Neural progenitor cell (in vitro differentiated cells): ENCODE measurements around the gene COPRS. TPM values are rescaled to one million over a fixed set of nuclear protein-coding genes. Genes with fewer than 3 reads are reported as not detected.

Experiments used
- DNase-seq: peaks from one replicate; pipeline ENCODE4 v3.0.0-alpha.2; 2016; ENCODE audit warnings: low spot score
- H2AFZ ChIP-seq: fragments of 200-600 bp; sonication (generic); replicated peaks from 2 replicates; pipeline ENCODE4 v1.6.1; 2016; ENCODE audit warnings: antibody characterized with exemption
- H3F3A ChIP-seq: fragments of 200-600 bp; sonication (generic); 2 replicates; pipeline ENCODE4 v1.6.1; 2016; ENCODE audit warnings: antibody characterized with exemption, low read depth
- H3K27ac ChIP-seq: fragments of 200-600 bp; sonication (generic); 2 replicates; pipeline ENCODE4 v1.5.1; 2016; ENCODE audit warnings: mild to moderate bottlenecking
- H3K27me3 ChIP-seq: fragments of 200-600 bp; sonication (generic); 2 replicates; pipeline ENCODE4 v1.6.1; 2016; ENCODE audit warnings: mild to moderate bottlenecking, moderate library complexity
- H3K36me3 ChIP-seq: fragments of 200-600 bp; sonication (generic); 2 replicates; pipeline ENCODE4 v1.5.1; 2016
- H3K4me1 ChIP-seq: fragments of 200-600 bp; sonication (generic); 2 replicates; pipeline ENCODE4 v1.6.1; 2016; ENCODE audit warnings: mixed run types
- H3K4me2 ChIP-seq: fragments of 200-600 bp; sonication (generic); 2 replicates; pipeline ENCODE4 v1.6.1; 2016
- H3K4me3 ChIP-seq: fragments of 200-600 bp; sonication (generic); 2 replicates; pipeline ENCODE4 v1.5.1; 2016
- H3K79me2 ChIP-seq: fragments of 200-600 bp; sonication (generic); 2 replicates; pipeline ENCODE4 v1.6.1; 2016; ENCODE audit warnings: low read depth
- H3K9ac ChIP-seq: fragments of 200-600 bp; sonication (generic); 2 replicates; pipeline ENCODE4 v1.6.1; 2016
- H3K9me3 ChIP-seq: fragments of 200-600 bp; sonication (generic); 2 replicates; pipeline ENCODE4 v1.5.1; 2016; ENCODE audit warnings: low read depth
- H4K20me1 ChIP-seq: fragments of 200-600 bp; sonication (generic); 2 replicates; pipeline ENCODE4 v1.6.1; 2016; ENCODE audit warnings: low read depth
- H3K27ac Mint-ChIP-seq: 3 replicates; pipeline ENCODE4 v1.8.0; 2021; ENCODE audit warnings: mixed read lengths
- H3K27me3 Mint-ChIP-seq: 2 replicates; pipeline ENCODE4 v1.8.0; 2022; ENCODE audit warnings: low read depth, mild to moderate bottlenecking, inconsistent platforms, moderate library complexity, mixed read lengths; ENCODE audit not compliant: insufficient read depth
- H3K36me3 Mint-ChIP-seq: 3 replicates; pipeline ENCODE4 v1.8.0; 2021; ENCODE audit warnings: mixed read lengths
- H3K4me1 Mint-ChIP-seq: 3 replicates; pipeline ENCODE4 v1.8.0; 2021; ENCODE audit warnings: mixed read lengths
- H3K4me3 Mint-ChIP-seq: 3 replicates; pipeline ENCODE4 v1.8.0; 2021; ENCODE audit warnings: mild to moderate bottlenecking, moderate library complexity, mixed read lengths
- H3K9me3 Mint-ChIP-seq: 3 replicates; pipeline ENCODE4 v1.8.0; 2020; ENCODE audit warnings: mixed read lengths
- CTCF ChIP-seq: fragments of 200-600 bp; sonication (generic); IDR thresholded peaks from 2 replicates; pipeline ENCODE4 v1.5.1; 2017; ENCODE audit warnings: antibody characterized with exemption, mild to moderate bottlenecking
- EZH2 ChIP-seq: fragments of 200-600 bp; sonication (generic); IDR thresholded peaks from 2 replicates; pipeline ENCODE4 v1.6.1; 2017; ENCODE audit warnings: antibody characterized with exemption, mild to moderate bottlenecking, moderate library complexity
- EZH2phosphoT487 ChIP-seq: fragments of 200-600 bp; sonication (generic); IDR thresholded peaks from 2 replicates; pipeline ENCODE4 v1.6.1; 2017; ENCODE audit warnings: antibody characterized with exemption
- total RNA-seq: library from RNA; depleted of rRNA; stranded (reverse); fragments of >200 nt; gene quantifications from 2 replicates; pipeline ENCODE4 v1.2.3, GENCODE V29; 2015; ENCODE audit warnings: low replicate concordance

COPRS gene
- total RNA-seq, 1 donor from 2014 or later, result 37.9 TPM

GRCh38 chr17:31842195-31843069 lies 16.6 kb downstream of the COPRS start:
- Mint-ChIP-seq H3K9me3 (no peaks in the 10 kb centered on the region), H3K27me3 (peaks cover 4% of the 10 kb centered on the region), H3K36me3 (no peaks in the 10 kb centered on the region), H3K4me1 (no peaks in the 10 kb centered on the region), H3K27ac (no peak overlapping the region), H3K4me3 (no peak overlapping the region)
- peak; percentile 88 for DNase-seq
- H3K4me1 ChIP-seq, result no peaks in the 10 kb centered on the region
- no peak overlapping the region for H3K27ac ChIP-seq
- H3K36me3 ChIP-seq, result no peaks in the 10 kb centered on the region
- H3K9me3 ChIP-seq, result no peaks in the 10 kb centered on the region
- H3K79me2 ChIP-seq, result no peaks in the 10 kb centered on the region
- no peaks in the 10 kb centered on the region for H3F3A ChIP-seq
- H3K27me3 ChIP-seq, result peaks cover 25% of the 10 kb centered on the region
- H3K4me2 ChIP-seq, result peak overlapping the region; percentile 50
- no peak overlapping the region for H3K9ac ChIP-seq
- H3K4me3 ChIP-seq, result no peak overlapping the region
- H2AFZ ChIP-seq, result peak overlapping the region; percentile 51
- no peaks in the 10 kb centered on the region for H4K20me1 ChIP-seq
- peak; percentile 93 for TF ChIP-seq CTCF
- peak; percentile 41 for TF ChIP-seq EZH2
- no peak for TF ChIP-seq EZH2phosphoT487

GRCh38 chr17:31841850-31842194 lies 17.2 kb downstream of the COPRS start:
- H3K27me3 Mint-ChIP-seq, result peaks cover 4% of the 10 kb centered on the region
- Histone ChIP-seq H3K4me3 (no peak overlapping the region), H2AFZ (no peak overlapping the region), H3K9ac (no peak overlapping the region), H3F3A (no peaks in the 10 kb centered on the region), H3K27me3 (peaks cover 25% of the 10 kb centered on the region), H3K4me1 (no peaks in the 10 kb centered on the region), H4K20me1 (no peaks in the 10 kb centered on the region), H3K79me2 (no peaks in the 10 kb centered on the region), H3K36me3 (no peaks in the 10 kb centered on the region), H3K4me2 (no peak overlapping the region), H3K27ac (no peak overlapping the region), H3K9me3 (no peaks in the 10 kb centered on the region)
- H3K36me3 Mint-ChIP-seq, result no peaks in the 10 kb centered on the region
- DNase-seq, result no peak
- no peaks in the 10 kb centered on the region for H3K4me1 Mint-ChIP-seq
- H3K4me3 Mint-ChIP-seq, result no peak overlapping the region
- TF ChIP-seq EZH2 (no peak), CTCF (no peak), EZH2phosphoT487 (no peak)
- no peak overlapping the region for H3K27ac Mint-ChIP-seq
- H3K9me3 Mint-ChIP-seq, result no peaks in the 10 kb centered on the region

GRCh38 chr17:31838636-31839225 lies 20.3 kb downstream of the COPRS start:
- Histone ChIP-seq H2AFZ (no peak overlapping the region), H3K4me2 (no peak overlapping the region), H3K9ac (no peak overlapping the region), H3K4me3 (no peak overlapping the region), H3F3A (no peaks in the 10 kb centered on the region), H3K27me3 (peaks cover 25% of the 10 kb centered on the region), H3K27ac (no peak overlapping the region), H3K79me2 (no peaks in the 10 kb centered on the region), H3K36me3 (no peaks in the 10 kb centered on the region), H4K20me1 (no peaks in the 10 kb centered on the region), H3K9me3 (no peaks in the 10 kb centered on the region), H3K4me1 (no peaks in the 10 kb centered on the region)
- H3K4me1 Mint-ChIP-seq, result no peaks in the 10 kb centered on the region
- no peak for DNase-seq
- H3K4me3 Mint-ChIP-seq, result no peak overlapping the region
- H3K36me3 Mint-ChIP-seq, result no peaks in the 10 kb centered on the region
- H3K27ac Mint-ChIP-seq, result no peak overlapping the region
- H3K27me3 Mint-ChIP-seq, result peaks cover 3% of the 10 kb centered on the region
- no peaks in the 10 kb centered on the region for H3K9me3 Mint-ChIP-seq
- TF ChIP-seq EZH2phosphoT487 (no peak), EZH2 (no peak), CTCF (no peak)
